HEK293 (cell line): ENCODE data around the gene ZFAND3.

Source experiments
- CTCF ChIA-PET: fragments of 350-600 bp; formaldehyde crosslinking; extraction: SDS; loops from one replicate; lab custom pipeline; 2021; ENCODE audit warnings: antibody characterized with exemption; lab: Yijun Ruan, JAX
- POLR2A ChIA-PET: fragments of 300-600 bp; formaldehyde crosslinking; extraction: SDS; loops from one replicate; lab custom pipeline; 2020; ENCODE audit warnings: antibody characterized with exemption, inconsistent platforms; lab: Yijun Ruan, JAX
- H3K27ac ChIP-seq: fragments of 200-500 bp; sonication (Bioruptor generic); 2 replicates; pipeline ENCODE4 v1.5.1; 2014; ENCODE audit warnings: low read depth, low read length, control low read depth, inconsistent platforms; ENCODE audit errors: extremely low read depth
- H3K36me3 ChIP-seq, 2 experiments: fragments of 200-500 bp in 1 of 2; sonication (Bioruptor generic) in 1 of 2; 1 replicate in 1 of 2; 2 replicates in 1 of 2; pipeline ENCODE4 v1.5.1; 2014 to 2017; ENCODE audit warnings: inconsistent platforms in 2 of 2, low read length in 2 of 2; ENCODE audit not compliant: control insufficient read depth in 2 of 2, insufficient read depth in 1 of 2
- H3K4me1 ChIP-seq: fragments of 200-500 bp; sonication (Bioruptor generic); 2 replicates; pipeline ENCODE4 v1.5.1; 2014; ENCODE audit warnings: mild to moderate bottlenecking, low read length, inconsistent platforms; ENCODE audit not compliant: control insufficient read depth, insufficient read depth
- H3K4me3 ChIP-seq: 2 replicates; pipeline ENCODE4 v1.5.1; 2011; ENCODE audit warnings: low read depth, mild to moderate bottlenecking, control low read depth, low read length, moderate library complexity
- H3K9me3 ChIP-seq: fragments of 200-500 bp; sonication (Bioruptor generic); 2 replicates; pipeline ENCODE4 v1.5.1; 2014; ENCODE audit warnings: low read depth, low read length, inconsistent platforms; ENCODE audit not compliant: control insufficient read depth, insufficient read depth
- BCL11A ChIP-seq: fragments of 450-650 bp; formaldehyde crosslinking; IDR thresholded peaks from 2 replicates; pipeline ENCODE4 v1.5.1; 2016; ENCODE audit warnings: low read depth, missing biosample characterization, missing genetic modification characterization
- HIC1 ChIP-seq: fragments of 450-650 bp; formaldehyde crosslinking; IDR thresholded peaks from 2 replicates; pipeline ENCODE4 v1.5.1; 2016; ENCODE audit warnings: missing biosample characterization, missing genetic modification characterization
- IKZF3 ChIP-seq: fragments of 450-650 bp; IDR thresholded peaks from 2 replicates; pipeline ENCODE4 v1.5.0; 2018; ENCODE audit warnings: missing biosample characterization, mild to moderate bottlenecking, missing genetic modification characterization, moderate library complexity
- KLF7 ChIP-seq: fragments of 450-650 bp; formaldehyde crosslinking; IDR thresholded peaks from 2 replicates; pipeline ENCODE4 v1.5.1; 2016; ENCODE audit warnings: missing biosample characterization, missing genetic modification characterization, borderline replicate concordance
- PATZ1 ChIP-seq: fragments of 450-650 bp; formaldehyde crosslinking; IDR thresholded peaks from 2 replicates; pipeline ENCODE4 v1.5.1; 2016; ENCODE audit warnings: missing biosample characterization, missing genetic modification characterization
- PRDM6 ChIP-seq: fragments of 450-650 bp; formaldehyde crosslinking; IDR thresholded peaks from 2 replicates; pipeline ENCODE4 v1.5.1; 2017; ENCODE audit warnings: missing biosample characterization, missing genetic modification characterization
- SCRT1 ChIP-seq: fragments of 450-650 bp; formaldehyde crosslinking; IDR thresholded peaks from 2 replicates; pipeline ENCODE4 v1.5.1; 2016; ENCODE audit warnings: missing biosample characterization, missing genetic modification characterization, borderline replicate concordance
- ZBTB17 ChIP-seq: fragments of 450-650 bp; formaldehyde crosslinking; IDR thresholded peaks from 2 replicates; pipeline ENCODE4 v1.5.1; 2016; ENCODE audit warnings: missing biosample characterization, missing genetic modification characterization
- ZBTB20 ChIP-seq: fragments of 450-650 bp; formaldehyde crosslinking; IDR thresholded peaks from 2 replicates; pipeline ENCODE4 v1.5.1; 2016; ENCODE audit warnings: missing biosample characterization, missing genetic modification characterization
- ZIC2 ChIP-seq: fragments of 450-650 bp; formaldehyde crosslinking; IDR thresholded peaks from 2 replicates; pipeline ENCODE4 v1.5.1; 2016; ENCODE audit warnings: missing biosample characterization, missing genetic modification characterization
- ZNF146 ChIP-seq: fragments of 450-650 bp; formaldehyde crosslinking; IDR thresholded peaks from 2 replicates; pipeline ENCODE4 v1.5.1; 2016; ENCODE audit warnings: missing biosample characterization, missing genetic modification characterization
- ZNF175 ChIP-seq: fragments of 450-650 bp; formaldehyde crosslinking; IDR thresholded peaks from 2 replicates; pipeline ENCODE4 v1.5.1; 2016; ENCODE audit warnings: missing biosample characterization, missing genetic modification characterization
- ZNF473 ChIP-seq: fragments of 450-650 bp; formaldehyde crosslinking; IDR thresholded peaks from 2 replicates; pipeline ENCODE4 v1.5.1; 2017; ENCODE audit warnings: missing biosample characterization, missing genetic modification characterization
- ZNF621 ChIP-seq: fragments of 450-650 bp; formaldehyde crosslinking; IDR thresholded peaks from 2 replicates; pipeline ENCODE4 v1.5.1; 2017; ENCODE audit warnings: missing biosample characterization, missing genetic modification characterization
- ZNF76 ChIP-seq: fragments of 450-650 bp; formaldehyde crosslinking; IDR thresholded peaks from 2 replicates; pipeline ENCODE4; 2016; ENCODE audit warnings: low read depth, missing biosample characterization, missing genetic modification characterization, borderline replicate concordance
- ZNF792 ChIP-seq: fragments of 450-650 bp; formaldehyde crosslinking; IDR thresholded peaks from 2 replicates; pipeline ENCODE4 v1.5.1; 2016; ENCODE audit warnings: missing biosample characterization, missing genetic modification characterization

Gene ZFAND3

GRCh38 chr6:38133932-38134703, 314.6 kb downstream of the ZFAND3 start:
- peaks cover 0 to 6% of the 10 kb centered on the region in 2 experiments; a peak in 1 of 3 replicates for H3K36me3 ChIP-seq
- H3K27ac ChIP-seq, result no peak overlapping the region
- POLR2A ChIA-PET, result no interaction called here
- no peaks in the 10 kb centered on the region for H3K9me3 ChIP-seq
- TF ChIP-seq ZNF175 (no peak), ZIC2 (0 out of 2 replicates have a peak, but pooled peaks have one; percentile 48), IKZF3 (tag by site-specific recombination) (0 out of 2 replicates have a peak, but pooled peaks have one; percentile 6)
- no peak overlapping the region for H3K4me3 ChIP-seq
- H3K4me1 ChIP-seq, result no peaks in the 10 kb centered on the region
- CTCF ChIA-PET, result interaction anchor here (1.4 to 2.1 kb wide), 2 partner anchors 100 to 360 kb away, joined by 4 to 5 read pairs; no protein-coding TSS in a partner anchor

- H3K27ac ChIP-seq, result no peak overlapping the region
- no peaks in the 10 kb centered on the region for H3K4me1 ChIP-seq
- TF ChIP-seq SCRT1 (tag by site-specific recombination) (no peak), ZNF146 (tag by site-specific recombination) (no peak), ZBTB20 (tag by site-specific recombination) (no peak), ZNF621 (no peak), PRDM6 (tag by site-specific recombination) (no peak), ZNF473 (tag by site-specific recombination) (no peak), PATZ1 (no peak), ZBTB17 (no peak), HIC1 (tag by site-specific recombination) (no peak), BCL11A (no peak), ZNF76 (tag by site-specific recombination) (no peak), ZNF792 (tag by site-specific recombination) (no peak), KLF7 (tag by site-specific recombination) (no peak)
- H3K9me3 ChIP-seq, result no peaks in the 10 kb centered on the region
- peaks cover 0 to 6% of the 10 kb centered on the region in 2 experiments; a peak in 1 of 3 replicates for H3K36me3 ChIP-seq
- no peak overlapping the region for H3K4me3 ChIP-seq
- CTCF ChIA-PET, result interaction anchor here (0.6 to 2.1 kb wide), 3 partner anchors 100 to 428 kb away, joined by 4 to 5 read pairs (median 5); no protein-coding TSS in a partner anchor
- POLR2A ChIA-PET, result interaction anchor here (0.6 kb wide), 1 partner anchor 1118 kb away, joined by 4 read pairs; no protein-coding TSS in a partner anchor
These were observed 315.2 kb downstream of the ZFAND3 start for GRCh38 chr6:38134704-38135088.
